HG03571 (cell line): ENCODE measurements around the gene TBL2.
"Not testable (repeated sequence)": the region's sequence is repeated elsewhere in the genome, so short reads cannot be mapped to it uniquely, and the experiment has no call there.

Experiments
- ATAC-seq: cut with Tn5 transposase; IDR thresholded peaks from one replicate; pipeline ENCODE4 v1.9.1; 2021; ENCODE audit not compliant: unreplicated experiment

TBL2 gene

GRCh38 chr7:73537051-73537450 is 41.3 kb downstream of the TBL2 start:
- ATAC-seq = no peak

- no peak for ATAC-seq
Measured at GRCh38 chr7:73536479-73536878, 41.9 kb downstream of the TBL2 start.

GRCh38 chr7:73535918-73536317 is 42.5 kb downstream of the TBL2 start:
- ATAC-seq = not testable (repeated sequence)

- ATAC-seq = no peak
Measured at GRCh38 chr7:73533742-73534141, 44.6 kb downstream of the TBL2 start.

GRCh38 chr7:73532224-73532623 is 46.2 kb downstream of the TBL2 start:
- no peak for ATAC-seq

GRCh38 chr7:73530800-73531199 is 47.6 kb downstream of the TBL2 start:
- ATAC-seq = no peak

- no peak for ATAC-seq
Measured at GRCh38 chr7:73526896-73527821, 51.2 kb downstream of the TBL2 start.

GRCh38 chr7:73526158-73526494 is 52.3 kb downstream of the TBL2 start:
- not testable (repeated sequence) for ATAC-seq

- ATAC-seq = peak; percentile 78
Measured at GRCh38 chr7:73522105-73522872, 56.1 kb downstream of the TBL2 start, which contains the start of gene BAZ1B. Gene BAZ1B, minus strand, starts transcription at chr7:73522293. Its CDS starts 360 bp downstream, at chr7:73521933.

- peak; percentile 36 for ATAC-seq
Measured at GRCh38 chr7:73521636-73522104, 56.7 kb downstream of the TBL2 start.

- no peak for ATAC-seq
Measured at GRCh38 chr7:73520673-73521635, 57.4 kb downstream of the TBL2 start.

GRCh38 chr7:73519867-73520672 is 58.3 kb downstream of the TBL2 start:
- no peak for ATAC-seq

GRCh38 chr7:73518470-73518869 is 59.9 kb downstream of the TBL2 start:
- no peak for ATAC-seq
